GM23338 (cell line): ENCODE measurements around the gene IL1A. TPM values are rescaled to one million over a fixed set of nuclear protein-coding genes. Genes with fewer than 3 reads are reported as not detected.

Experiments used
- ATAC-seq: fragments of 200-7000 bp; cut with Tn5 transposase; 3 replicates; pipeline ENCODE4 v1.9.1; 2020
- DNase-seq: peaks from one replicate; pipeline ENCODE4 v3.0.0-alpha.2; 2015; ENCODE audit warnings: low spot score
- H2AFZ ChIP-seq: fragments of 200-600 bp; sonication (generic); 2 replicates; pipeline ENCODE4 v1.8.0; 2016; ENCODE audit warnings: antibody characterized with exemption, mild to moderate bottlenecking, moderate library complexity
- H3F3A ChIP-seq: fragments of 200-600 bp; sonication (generic); replicated peaks from 2 replicates; pipeline ENCODE4 v1.8.0; 2017; ENCODE audit warnings: antibody characterized with exemption, mixed run types, low read depth
- H3K27ac ChIP-seq: fragments of 200-600 bp; sonication (generic); 2 replicates; pipeline ENCODE4 v1.6.1; 2016; ENCODE audit warnings: low read depth
- H3K27me3 ChIP-seq: fragments of 200-600 bp; sonication (generic); 2 replicates; pipeline ENCODE4 v1.8.0; 2016; ENCODE audit warnings: mild to moderate bottlenecking, mixed run types, moderate library complexity; ENCODE audit not compliant: insufficient read depth
- H3K36me3 ChIP-seq: fragments of 200-600 bp; sonication (generic); 2 replicates; pipeline ENCODE4 v1.8.0; 2016; ENCODE audit warnings: mild to moderate bottlenecking; ENCODE audit not compliant: insufficient read depth
- H3K4me1 ChIP-seq: fragments of 200-600 bp; sonication (generic); 2 replicates; pipeline ENCODE4 v1.8.0; 2016; ENCODE audit warnings: mild to moderate bottlenecking, moderate library complexity; ENCODE audit not compliant: insufficient read depth
- H3K4me2 ChIP-seq: fragments of 200-600 bp; sonication (generic); 2 replicates; pipeline ENCODE4 v1.7.1; 2017; ENCODE audit warnings: mixed run types
- H3K4me3 ChIP-seq: fragments of 200-600 bp; sonication (generic); 2 replicates; pipeline ENCODE4 v1.6.1; 2016; ENCODE audit warnings: mixed run types
- H3K79me2 ChIP-seq: fragments of 200-600 bp; sonication (generic); replicated peaks from 2 replicates; pipeline ENCODE4 v1.8.0; 2017; ENCODE audit warnings: mild to moderate bottlenecking; ENCODE audit not compliant: insufficient read depth
- H3K9me2 ChIP-seq: fragments of 200-600 bp; sonication (generic); 2 replicates; pipeline ENCODE4 v1.8.0; 2017; ENCODE audit not compliant: insufficient read depth
- H4K20me1 ChIP-seq: fragments of 200-600 bp; sonication (generic); replicated peaks from 2 replicates; pipeline ENCODE4 v1.8.0; 2017; ENCODE audit warnings: mild to moderate bottlenecking; ENCODE audit not compliant: insufficient read depth
- H3K27ac Mint-ChIP-seq: 2 replicates; pipeline ENCODE4 v1.8.0; 2020; ENCODE audit warnings: inconsistent platforms, mild to moderate bottlenecking, moderate library complexity, mixed read lengths
- H3K27me3 Mint-ChIP-seq: 3 replicates; pipeline ENCODE4 v1.8.0; 2022; ENCODE audit warnings: low read depth, mild to moderate bottlenecking, moderate library complexity, mixed read lengths, inconsistent platforms; ENCODE audit not compliant: insufficient read depth, poor library complexity
- H3K36me3 Mint-ChIP-seq: 3 replicates; pipeline ENCODE4 v1.8.0; 2021; ENCODE audit warnings: low read depth, mild to moderate bottlenecking, inconsistent platforms, moderate library complexity, mixed read lengths
- H3K4me1 Mint-ChIP-seq: 3 replicates; pipeline ENCODE4 v1.8.0; 2020; ENCODE audit warnings: mild to moderate bottlenecking, inconsistent platforms, mixed read lengths
- H3K4me3 Mint-ChIP-seq: 3 replicates; pipeline ENCODE4 v1.8.0; 2021; ENCODE audit warnings: moderate library complexity, mild to moderate bottlenecking, inconsistent platforms, mixed read lengths
- H3K9me3 Mint-ChIP-seq: 3 replicates; pipeline ENCODE4 v1.8.0; 2020; ENCODE audit warnings: moderate library complexity, mild to moderate bottlenecking, inconsistent platforms, mixed read lengths
- EZH2 ChIP-seq: fragments of 200-600 bp; sonication (generic); IDR thresholded peaks from one replicate; pipeline ENCODE4 v1.8.0; 2017; ENCODE audit warnings: antibody characterized with exemption, mild to moderate bottlenecking, low read depth; ENCODE audit not compliant: unreplicated experiment
- EZH2phosphoT487 ChIP-seq: fragments of 200-600 bp; sonication (generic); IDR thresholded peaks from one replicate; pipeline ENCODE4 v1.8.1; 2018; ENCODE audit warnings: antibody characterized with exemption; ENCODE audit not compliant: unreplicated experiment
- JUNB ChIP-seq: IDR thresholded peaks from one replicate; pipeline ENCODE4 v1.6.1; 2016; ENCODE audit warnings: antibody characterized with exemption; ENCODE audit not compliant: unreplicated experiment
- NANOG ChIP-seq: IDR thresholded peaks from 2 replicates; pipeline ENCODE4 v1.6.1; 2016; ENCODE audit warnings: antibody characterized with exemption, borderline replicate concordance
- POLR2AphosphoS5 ChIP-seq: IDR thresholded peaks from 2 replicates; pipeline ENCODE4 v1.6.1; 2016; ENCODE audit warnings: antibody characterized with exemption, low read depth
- STAT1 ChIP-seq: IDR thresholded peaks from one replicate; pipeline ENCODE4 v1.6.1; 2016; ENCODE audit warnings: antibody characterized with exemption; ENCODE audit not compliant: unreplicated experiment
- ZNF331 ChIP-seq: fragments of 250-450 bp; sonication (Bioruptor Pico); IDR thresholded peaks from 2 replicates; pipeline ENCODE4 v1.5.0; 2020; ENCODE audit warnings: low read depth, mild to moderate bottlenecking, moderate library complexity
- polyA plus RNA-seq: library from polyadenylated mRNA; unstranded; fragments of >200 nt; fragmentation: Nextera tagmentation; extraction: Ambion mirVana; gene quantifications from 2 replicates; pipeline ENCODE4 v1.2.1, GENCODE V29; 2016
- total RNA-seq: library from RNA; depleted of rRNA; stranded (reverse); fragments of >200 nt; shearing (Covaris generic); gene quantifications from 2 replicates; pipeline ENCODE4 v1.2.3, GENCODE V29; 2014
- TF ChIP-seq, protein P1 (sequence below): IDR thresholded peaks from one replicate; pipeline ENCODE4 v1.6.1; 2018; ENCODE audit warnings: antibody characterized with exemption; ENCODE audit not compliant: unreplicated experiment
- TF ChIP-seq, protein P2 (sequence below), 2 experiments: fragments of 200-600 bp in 1 of 2; sonication (generic) in 1 of 2; conservative IDR thresholded peaks; 2 replicates each; pipeline versions ENCODE4 v1.5.1 to v1.6.1; 2016 to 2017; ENCODE audit warnings: antibody characterized with exemption in 2 of 2, low read depth in 2 of 2, mild to moderate bottlenecking in 2 of 2, moderate library complexity in 1 of 2
- TF ChIP-seq, protein P3 (sequence below): IDR thresholded peaks from 2 replicates; pipeline ENCODE4 v1.6.1; 2016; ENCODE audit warnings: antibody characterized with exemption

Gene IL1A
- total and polyA plus RNA-seq, 2 experiments from 2014 or later, result 0.65 to 0.73 TPM

DNA sequence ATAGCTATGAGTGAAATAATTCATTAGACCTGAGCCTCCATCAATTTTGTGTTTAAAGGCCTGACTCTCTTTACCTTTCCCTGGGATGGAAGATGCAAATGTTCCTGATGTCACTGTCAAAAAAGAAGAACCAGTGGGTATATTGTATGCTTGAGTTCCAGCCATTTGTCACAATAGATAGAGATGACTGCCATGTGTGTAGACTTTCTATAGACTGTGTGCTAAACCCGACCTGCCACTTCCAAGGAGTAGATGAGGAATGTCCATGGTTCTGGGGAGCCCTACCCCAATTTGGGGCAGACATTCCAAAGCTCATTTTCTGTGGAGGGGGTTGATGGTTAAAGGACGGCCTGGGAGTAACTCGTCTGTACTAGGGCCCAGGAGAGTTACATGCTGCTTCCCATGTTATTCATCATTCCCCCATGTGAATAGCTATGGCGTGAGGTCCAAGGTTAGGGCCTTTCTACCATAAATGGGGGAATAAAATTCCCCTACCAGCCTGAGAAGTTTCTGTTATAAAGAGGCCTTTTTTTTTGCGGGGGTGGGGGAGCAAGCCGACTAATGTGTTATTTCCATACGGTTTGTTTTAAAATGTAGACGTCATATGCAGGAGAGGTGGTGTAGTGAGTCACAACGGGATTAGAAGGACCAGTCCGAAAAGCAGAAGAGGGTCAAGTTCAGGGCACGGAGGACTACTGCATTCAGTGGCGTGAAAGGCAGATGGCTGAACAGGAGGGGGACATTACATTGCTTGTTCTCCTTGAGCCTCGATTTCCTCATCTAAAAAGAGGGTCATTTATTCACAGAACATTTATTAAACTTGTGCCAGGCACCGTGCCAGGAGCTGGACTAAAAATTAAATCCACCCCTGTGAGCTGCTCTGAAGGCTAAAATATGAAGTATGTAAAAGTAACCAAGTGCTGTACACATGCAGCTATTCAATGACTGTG lies 28.3 kb upstream of the IL1A start:
- Histone ChIP-seq H3F3A (no peaks in the 10 kb centered on the region), H3K27ac (no peak overlapping the region), H3K27me3 (no peaks in the 10 kb centered on the region), H3K9me2 (no peaks in the 10 kb centered on the region; the same call in none of the 2 replicates), H4K20me1 (no peaks in the 10 kb centered on the region), H3K4me1 (peaks cover 22% of the 10 kb centered on the region), H3K4me3 (no peak overlapping the region), H3K36me3 (no peaks in the 10 kb centered on the region), H2AFZ (no peak overlapping the region), H3K4me2 (0 out of 2 replicates have a peak overlapping the region, but pooled peaks have one; percentile 11), H3K79me2 (no peaks in the 10 kb centered on the region)
- Mint-ChIP-seq H3K27ac (no peak overlapping the region), H3K36me3 (no peaks in the 10 kb centered on the region), H3K9me3 (no peaks in the 10 kb centered on the region), H3K4me1 (peaks cover 42% of the 10 kb centered on the region), H3K4me3 (no peak overlapping the region), H3K27me3 (peaks cover 4% of the 10 kb centered on the region)
- DNase-seq (no peak), ATAC-seq (no peak)
- TF ChIP-seq, protein P1, sequence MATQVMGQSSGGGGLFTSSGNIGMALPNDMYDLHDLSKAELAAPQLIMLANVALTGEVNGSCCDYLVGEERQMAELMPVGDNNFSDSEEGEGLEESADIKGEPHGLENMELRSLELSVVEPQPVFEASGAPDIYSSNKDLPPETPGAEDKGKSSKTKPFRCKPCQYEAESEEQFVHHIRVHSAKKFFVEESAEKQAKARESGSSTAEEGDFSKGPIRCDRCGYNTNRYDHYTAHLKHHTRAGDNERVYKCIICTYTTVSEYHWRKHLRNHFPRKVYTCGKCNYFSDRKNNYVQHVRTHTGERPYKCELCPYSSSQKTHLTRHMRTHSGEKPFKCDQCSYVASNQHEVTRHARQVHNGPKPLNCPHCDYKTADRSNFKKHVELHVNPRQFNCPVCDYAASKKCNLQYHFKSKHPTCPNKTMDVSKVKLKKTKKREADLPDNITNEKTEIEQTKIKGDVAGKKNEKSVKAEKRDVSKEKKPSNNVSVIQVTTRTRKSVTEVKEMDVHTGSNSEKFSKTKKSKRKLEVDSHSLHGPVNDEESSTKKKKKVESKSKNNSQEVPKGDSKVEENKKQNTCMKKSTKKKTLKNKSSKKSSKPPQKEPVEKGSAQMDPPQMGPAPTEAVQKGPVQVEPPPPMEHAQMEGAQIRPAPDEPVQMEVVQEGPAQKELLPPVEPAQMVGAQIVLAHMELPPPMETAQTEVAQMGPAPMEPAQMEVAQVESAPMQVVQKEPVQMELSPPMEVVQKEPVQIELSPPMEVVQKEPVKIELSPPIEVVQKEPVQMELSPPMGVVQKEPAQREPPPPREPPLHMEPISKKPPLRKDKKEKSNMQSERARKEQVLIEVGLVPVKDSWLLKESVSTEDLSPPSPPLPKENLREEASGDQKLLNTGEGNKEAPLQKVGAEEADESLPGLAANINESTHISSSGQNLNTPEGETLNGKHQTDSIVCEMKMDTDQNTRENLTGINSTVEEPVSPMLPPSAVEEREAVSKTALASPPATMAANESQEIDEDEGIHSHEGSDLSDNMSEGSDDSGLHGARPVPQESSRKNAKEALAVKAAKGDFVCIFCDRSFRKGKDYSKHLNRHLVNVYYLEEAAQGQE, result no peak
- TF ChIP-seq, protein P2, sequence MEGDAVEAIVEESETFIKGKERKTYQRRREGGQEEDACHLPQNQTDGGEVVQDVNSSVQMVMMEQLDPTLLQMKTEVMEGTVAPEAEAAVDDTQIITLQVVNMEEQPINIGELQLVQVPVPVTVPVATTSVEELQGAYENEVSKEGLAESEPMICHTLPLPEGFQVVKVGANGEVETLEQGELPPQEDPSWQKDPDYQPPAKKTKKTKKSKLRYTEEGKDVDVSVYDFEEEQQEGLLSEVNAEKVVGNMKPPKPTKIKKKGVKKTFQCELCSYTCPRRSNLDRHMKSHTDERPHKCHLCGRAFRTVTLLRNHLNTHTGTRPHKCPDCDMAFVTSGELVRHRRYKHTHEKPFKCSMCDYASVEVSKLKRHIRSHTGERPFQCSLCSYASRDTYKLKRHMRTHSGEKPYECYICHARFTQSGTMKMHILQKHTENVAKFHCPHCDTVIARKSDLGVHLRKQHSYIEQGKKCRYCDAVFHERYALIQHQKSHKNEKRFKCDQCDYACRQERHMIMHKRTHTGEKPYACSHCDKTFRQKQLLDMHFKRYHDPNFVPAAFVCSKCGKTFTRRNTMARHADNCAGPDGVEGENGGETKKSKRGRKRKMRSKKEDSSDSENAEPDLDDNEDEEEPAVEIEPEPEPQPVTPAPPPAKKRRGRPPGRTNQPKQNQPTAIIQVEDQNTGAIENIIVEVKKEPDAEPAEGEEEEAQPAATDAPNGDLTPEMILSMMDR (conservative IDR thresholded peaks at IDR 0.05; ENCODE audit: low read depth in 2 of 2), result no peak
- TF ChIP-seq STAT1 (no peak), POLR2AphosphoS5 (no peak), ZNF331 (CRISPR knock-in tag) (no peak), EZH2 (no peak), JUNB (no peak), NANOG (no peak), EZH2phosphoT487 (no peak)
- TF ChIP-seq, protein P3, sequence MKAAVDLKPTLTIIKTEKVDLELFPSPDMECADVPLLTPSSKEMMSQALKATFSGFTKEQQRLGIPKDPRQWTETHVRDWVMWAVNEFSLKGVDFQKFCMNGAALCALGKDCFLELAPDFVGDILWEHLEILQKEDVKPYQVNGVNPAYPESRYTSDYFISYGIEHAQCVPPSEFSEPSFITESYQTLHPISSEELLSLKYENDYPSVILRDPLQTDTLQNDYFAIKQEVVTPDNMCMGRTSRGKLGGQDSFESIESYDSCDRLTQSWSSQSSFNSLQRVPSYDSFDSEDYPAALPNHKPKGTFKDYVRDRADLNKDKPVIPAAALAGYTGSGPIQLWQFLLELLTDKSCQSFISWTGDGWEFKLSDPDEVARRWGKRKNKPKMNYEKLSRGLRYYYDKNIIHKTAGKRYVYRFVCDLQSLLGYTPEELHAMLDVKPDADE, result no peak
